Gastroesophageal sphincter (tissue), 3 donors: ENCODE data around the gene GP5.

ENCODE experiments used
- EP300 ChIP-seq: sonication (generic); formaldehyde crosslinking; IDR thresholded peaks from one replicate; pipeline ENCODE4 v1.6.1; 2017; ENCODE audit warnings: antibody characterized with exemption, mild to moderate bottlenecking
- POLR2A ChIP-seq, 2 donors: fragments of 450-650 bp; IDR thresholded peaks; one replicate each; pipeline ENCODE4 v1.6.1; 2017; ENCODE audit warnings: antibody characterized with exemption in 2 of 2, mild to moderate bottlenecking in 2 of 2, moderate library complexity in 1 of 2
- TF ChIP-seq, protein P1 (sequence below), 4 experiments: fragments of 200-600 bp in 2 of 4; fragments of 450-650 bp in 2 of 4; sonication (generic) in 1 of 4; IDR thresholded peaks; one replicate each; pipeline ENCODE4 v1.5.1; 2017 to 2019; ENCODE audit warnings: antibody characterized with exemption in 4 of 4, mild to moderate bottlenecking in 2 of 4, moderate library complexity in 2 of 4

DNA sequence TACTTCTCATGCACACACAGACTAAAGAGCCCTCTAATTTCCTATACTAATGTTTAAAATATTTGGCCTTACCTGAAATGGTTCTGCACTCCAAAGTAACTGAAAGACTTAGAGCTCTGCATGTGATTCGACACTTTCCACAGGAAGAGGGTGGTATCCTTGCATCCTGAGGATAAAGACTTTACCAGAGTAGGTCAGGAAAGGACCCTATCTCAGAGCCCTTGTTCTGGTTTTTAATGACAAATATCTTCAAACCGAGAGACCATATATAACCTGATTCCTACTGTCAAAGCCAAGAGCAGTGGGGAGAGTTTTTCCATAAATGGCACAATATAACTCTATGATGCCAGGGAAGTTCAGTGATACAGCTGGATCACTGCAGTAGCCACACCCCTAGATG lies at the start of gene GP5:
- TF ChIP-seq POLR2A (IDR thresholded peaks at IDR 0.05) = no peak
- TF ChIP-seq EP300 = no peak
- TF ChIP-seq, protein P1, sequence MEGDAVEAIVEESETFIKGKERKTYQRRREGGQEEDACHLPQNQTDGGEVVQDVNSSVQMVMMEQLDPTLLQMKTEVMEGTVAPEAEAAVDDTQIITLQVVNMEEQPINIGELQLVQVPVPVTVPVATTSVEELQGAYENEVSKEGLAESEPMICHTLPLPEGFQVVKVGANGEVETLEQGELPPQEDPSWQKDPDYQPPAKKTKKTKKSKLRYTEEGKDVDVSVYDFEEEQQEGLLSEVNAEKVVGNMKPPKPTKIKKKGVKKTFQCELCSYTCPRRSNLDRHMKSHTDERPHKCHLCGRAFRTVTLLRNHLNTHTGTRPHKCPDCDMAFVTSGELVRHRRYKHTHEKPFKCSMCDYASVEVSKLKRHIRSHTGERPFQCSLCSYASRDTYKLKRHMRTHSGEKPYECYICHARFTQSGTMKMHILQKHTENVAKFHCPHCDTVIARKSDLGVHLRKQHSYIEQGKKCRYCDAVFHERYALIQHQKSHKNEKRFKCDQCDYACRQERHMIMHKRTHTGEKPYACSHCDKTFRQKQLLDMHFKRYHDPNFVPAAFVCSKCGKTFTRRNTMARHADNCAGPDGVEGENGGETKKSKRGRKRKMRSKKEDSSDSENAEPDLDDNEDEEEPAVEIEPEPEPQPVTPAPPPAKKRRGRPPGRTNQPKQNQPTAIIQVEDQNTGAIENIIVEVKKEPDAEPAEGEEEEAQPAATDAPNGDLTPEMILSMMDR (IDR thresholded peaks at IDR 0.05) = no peak
